ENCODE results near the gene ZDHHC7.

The ZDHHC7 gene

DNA sequence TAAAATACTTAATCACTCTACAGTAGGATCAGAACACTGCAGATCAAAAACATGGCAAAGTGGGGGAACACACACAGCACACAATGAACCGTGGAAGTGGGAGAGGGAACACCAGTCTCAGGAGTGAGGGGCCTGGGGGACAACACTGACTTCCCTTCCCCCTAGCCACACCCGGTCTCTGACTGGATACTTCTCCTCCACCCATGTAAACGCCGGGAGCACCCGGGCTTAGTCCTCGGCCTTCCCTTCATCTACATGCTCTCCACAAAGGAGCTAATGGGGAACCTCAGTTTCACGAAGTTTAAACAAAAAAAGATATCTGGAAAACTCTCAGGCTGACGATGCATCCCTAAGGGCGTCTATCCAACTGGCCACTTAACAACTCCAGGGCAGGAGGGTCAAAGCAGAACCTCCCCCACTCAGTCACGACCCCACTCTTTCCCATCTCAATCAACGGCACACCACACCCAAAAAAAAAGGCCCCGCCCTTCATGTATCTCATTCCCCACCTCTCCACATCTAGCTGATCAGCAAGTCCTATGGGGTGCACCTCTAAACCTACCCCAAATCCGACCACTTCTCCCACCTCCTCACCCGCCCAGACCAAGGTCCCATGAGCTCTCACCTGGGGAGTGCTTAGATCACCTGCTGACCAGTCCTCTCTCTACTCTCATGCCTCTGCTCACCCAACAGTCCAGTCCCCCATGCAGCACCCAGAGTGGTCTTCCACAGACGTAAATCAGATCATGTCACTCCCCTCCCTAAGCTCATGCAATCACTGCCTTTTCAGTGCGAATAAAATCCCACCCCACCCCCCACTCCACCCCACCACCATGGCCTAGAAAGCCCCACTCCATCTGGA, 7.4 kb downstream of the ZDHHC7 start:
- no peak for TF ChIP-seq POLR2A (IDR thresholded peaks at IDR 0.05; ENCODE audit: low read depth, low read length)
- FAIRE-seq: no peak
- no peak for DNase-seq (ENCODE audit: insufficient read length, low spot score)

DNA sequence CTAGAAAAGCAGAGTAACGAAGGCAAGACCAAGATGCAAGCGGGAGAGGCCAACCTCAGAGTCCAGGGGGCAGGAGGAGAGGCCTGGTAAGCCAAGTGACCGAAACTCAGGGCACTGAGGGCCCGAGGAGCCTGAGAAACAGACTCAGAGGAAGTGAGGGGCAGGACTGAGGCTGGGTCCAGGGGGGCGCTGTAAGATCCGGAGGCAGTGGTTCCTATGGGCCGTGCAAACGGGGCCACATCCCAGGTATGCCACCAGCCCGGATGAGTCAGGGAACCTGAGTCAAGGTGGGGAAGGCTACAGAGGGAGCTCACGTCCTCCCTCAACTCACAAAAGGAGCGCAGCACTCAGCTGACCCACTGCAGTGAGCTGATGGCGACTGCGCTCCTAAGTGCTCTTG, 8.3 kb downstream of the ZDHHC7 start:
- DNase-seq (ENCODE audit: insufficient read length, low spot score) (no peak), FAIRE-seq (no peak)
- no peak for TF ChIP-seq POLR2A (IDR thresholded peaks at IDR 0.05; ENCODE audit: low read depth, low read length)

DNA sequence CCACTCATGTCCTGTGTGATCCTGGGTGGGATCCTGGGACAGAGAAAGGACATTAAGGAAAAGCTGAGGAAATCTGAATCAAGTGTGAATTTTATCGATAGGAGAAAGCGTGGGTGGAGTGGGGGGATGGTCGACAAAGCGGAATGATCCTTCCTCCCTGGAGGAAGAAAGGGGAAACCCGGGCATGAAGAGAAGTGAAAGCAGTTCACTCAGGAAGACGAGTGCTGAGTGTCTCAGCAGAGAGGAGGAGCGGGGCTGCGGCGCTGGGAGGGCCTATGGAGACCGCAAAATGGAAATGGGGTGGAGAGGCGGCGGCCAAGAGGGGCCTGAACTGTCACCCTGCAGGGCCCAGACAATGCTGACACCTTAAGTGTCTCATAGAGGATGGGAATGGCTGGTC, 8.7 kb downstream of the ZDHHC7 start:
- TF ChIP-seq POLR2A (IDR thresholded peaks at IDR 0.05; ENCODE audit: low read depth, low read length): no peak
- DNase-seq (ENCODE audit: insufficient read length, low spot score): no peak
- FAIRE-seq: no peak

DNA sequence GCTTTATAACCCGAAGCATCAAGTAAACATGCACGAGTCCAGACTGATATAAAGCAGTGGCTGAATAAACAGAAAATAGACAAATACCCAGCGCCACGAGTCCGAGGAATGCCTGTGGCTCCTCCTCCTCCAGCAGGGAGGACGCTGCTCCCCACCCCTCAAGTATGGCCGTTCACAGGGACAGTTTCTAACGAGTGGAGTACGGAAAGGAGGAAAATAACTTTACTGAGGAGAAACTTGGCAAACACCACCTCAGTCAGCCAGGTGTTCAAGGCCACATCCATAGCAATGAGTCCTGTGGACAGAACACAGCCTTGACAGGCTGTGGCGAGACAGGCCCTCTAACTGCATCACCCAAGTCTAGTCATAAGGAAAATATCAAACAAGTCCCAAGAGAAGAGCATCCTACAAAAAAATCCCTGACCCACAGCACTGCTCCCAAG, 9.2 kb downstream of the ZDHHC7 start:
- TF ChIP-seq POLR2A (IDR thresholded peaks at IDR 0.05; ENCODE audit: low read depth, low read length): no peak
- FAIRE-seq: no peak

DNA sequence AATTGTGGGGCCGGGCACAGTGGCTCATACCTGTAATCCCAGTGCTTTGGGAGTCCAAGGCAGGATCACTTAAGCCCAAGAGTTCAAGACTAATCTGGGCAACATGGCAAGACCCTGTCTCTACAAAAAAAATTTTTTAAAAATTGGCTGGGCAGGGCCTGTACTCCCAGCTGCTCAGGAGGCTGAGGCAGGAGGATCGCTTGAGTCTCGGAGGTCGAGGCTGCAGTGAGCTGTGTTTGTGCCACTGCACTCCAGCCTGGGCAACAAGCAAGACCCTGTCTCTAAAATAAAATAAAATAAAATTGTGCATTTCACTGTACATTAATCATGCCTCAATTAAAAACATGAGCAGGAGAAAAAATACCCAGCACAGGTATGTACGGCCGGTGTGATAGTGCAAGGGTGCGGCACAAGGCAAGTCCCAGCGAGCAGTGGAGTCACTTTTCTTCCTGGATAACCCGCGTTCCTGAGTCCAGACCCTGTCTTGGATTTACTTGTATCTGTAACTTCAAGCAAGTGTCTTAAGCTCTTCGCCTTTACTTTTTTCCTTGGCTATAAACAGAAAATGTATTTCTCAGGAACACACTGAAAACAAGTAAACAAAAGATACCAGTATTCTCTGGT, 11.4 kb downstream of the ZDHHC7 start:
- TF ChIP-seq POLR2A (IDR thresholded peaks at IDR 0.05; ENCODE audit: low read depth, low read length): no peak
- DNase-seq (ENCODE audit: insufficient read length, low spot score): no peak
- FAIRE-seq: no peak

More for the DNA sequence above, 9.2 kb downstream of the ZDHHC7 start:
- DNase-seq (ENCODE audit: insufficient read length, low spot score): no peak

DNA sequence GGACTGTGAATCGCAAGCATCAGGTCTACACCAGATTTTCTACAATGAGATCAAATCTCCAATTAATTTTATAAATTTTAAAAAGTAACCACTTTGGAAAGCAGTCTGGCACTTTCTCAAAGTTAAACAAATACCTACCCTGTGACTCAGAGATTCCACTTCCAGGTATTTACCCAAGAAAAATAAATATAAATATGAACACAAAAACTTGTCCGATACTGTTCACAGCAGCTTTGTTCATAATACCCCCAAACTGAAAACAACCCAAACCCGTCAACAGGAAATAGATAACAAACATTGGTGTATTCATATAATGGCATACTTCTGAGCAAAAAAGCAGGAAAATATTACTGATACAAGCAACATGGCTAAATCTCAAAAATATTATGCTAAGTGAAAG, 12.1 kb downstream of the ZDHHC7 start:
- TF ChIP-seq POLR2A (IDR thresholded peaks at IDR 0.05; ENCODE audit: low read depth, low read length): no peak
- FAIRE-seq: no peak
- no peak for DNase-seq (ENCODE audit: insufficient read length, low spot score)

DNA sequence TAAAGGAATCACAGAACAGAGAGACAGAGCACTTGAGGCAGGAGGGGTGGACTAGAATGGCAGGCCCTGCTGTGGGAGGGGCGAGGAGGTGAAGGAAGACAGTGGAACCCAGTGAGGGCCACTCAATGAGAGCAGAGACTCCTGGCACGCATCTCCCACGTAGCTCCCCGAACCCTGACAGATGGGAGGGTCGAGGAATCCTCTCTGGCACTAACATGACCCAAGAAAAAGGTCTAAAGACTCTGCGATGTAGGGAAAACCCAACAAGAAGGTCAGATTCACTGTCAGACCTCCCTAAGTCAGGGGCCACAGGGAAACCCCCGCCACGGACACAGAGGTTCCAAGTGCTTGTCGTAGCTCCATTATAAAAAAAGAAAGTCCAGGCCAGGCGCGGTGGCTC, 15.0 kb downstream of the ZDHHC7 start:
- DNase-seq (ENCODE audit: insufficient read length, low spot score): no peak
- TF ChIP-seq POLR2A (IDR thresholded peaks at IDR 0.05; ENCODE audit: low read depth, low read length): no peak
- no peak for FAIRE-seq

DNA sequence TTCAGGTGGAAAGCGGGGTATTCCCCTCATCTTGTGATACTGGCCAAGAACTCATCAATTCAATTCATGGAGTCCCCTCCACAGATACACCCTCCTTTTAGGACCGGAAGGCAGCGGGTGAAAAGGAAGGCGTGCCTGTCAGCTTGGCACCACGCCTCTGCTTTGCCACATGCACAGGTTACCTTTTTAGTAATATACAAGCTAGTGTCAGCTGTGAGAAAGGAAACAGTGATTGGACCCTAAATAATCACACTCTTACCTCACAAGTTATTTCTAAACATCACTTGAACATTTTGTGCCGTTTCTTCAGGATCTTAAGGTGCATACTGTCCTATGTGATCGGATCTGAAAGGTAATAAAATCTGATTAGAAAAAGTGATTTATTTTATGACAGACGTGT, 15.7 kb downstream of the ZDHHC7 start:
- DNase-seq (ENCODE audit: insufficient read length, low spot score): no peak
- no peak for TF ChIP-seq POLR2A (IDR thresholded peaks at IDR 0.05; ENCODE audit: low read depth, low read length)

DNA sequence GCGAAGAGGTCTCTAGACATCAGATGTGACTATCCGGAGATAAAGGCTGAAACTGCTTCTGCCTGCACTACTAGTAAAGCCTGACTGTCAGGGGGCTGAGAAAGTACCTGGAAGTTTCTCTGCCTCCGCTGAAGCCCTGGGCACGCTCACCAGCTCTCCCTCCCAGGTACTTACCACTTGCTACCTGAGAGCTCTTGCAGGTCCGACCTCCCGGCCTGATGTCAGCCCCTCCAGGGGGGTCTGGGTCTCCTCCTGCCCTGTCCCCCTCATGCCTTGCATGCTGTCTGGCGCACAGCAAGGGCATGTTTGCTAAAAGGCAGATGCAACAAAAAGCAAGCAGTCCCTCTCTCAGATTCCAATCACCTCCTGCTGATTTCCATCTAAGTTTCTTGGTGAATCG, 17.4 kb downstream of the ZDHHC7 start:
- TF ChIP-seq POLR2A (IDR thresholded peaks at IDR 0.05; ENCODE audit: low read depth, low read length): no peak
- no peak for DNase-seq (ENCODE audit: insufficient read length, low spot score)
- no peak for FAIRE-seq

More for the DNA sequence above, 15.7 kb downstream of the ZDHHC7 start:
- no peak for FAIRE-seq

DNA sequence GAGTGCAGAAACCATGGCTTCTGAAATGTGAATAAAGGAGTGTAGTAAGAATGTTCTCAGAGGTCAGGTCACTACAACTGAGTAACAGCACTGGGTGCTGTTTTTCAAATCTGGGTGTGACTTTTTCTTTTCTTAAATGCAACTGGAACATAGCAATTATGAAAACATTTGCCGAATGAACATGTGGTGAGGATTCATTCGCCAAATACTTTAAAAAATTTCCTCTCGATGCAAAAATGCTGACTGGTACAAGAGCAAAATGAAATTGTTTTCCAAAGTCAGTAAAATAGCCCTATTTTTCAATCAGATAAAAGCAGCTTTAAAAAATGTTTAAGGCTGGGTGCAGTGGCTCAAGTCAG, 18.6 kb downstream of the ZDHHC7 start:
- no peak for FAIRE-seq
- no peak for TF ChIP-seq POLR2A (IDR thresholded peaks at IDR 0.05; ENCODE audit: low read depth, low read length)
- no peak for DNase-seq (ENCODE audit: insufficient read length, low spot score)

DNA sequence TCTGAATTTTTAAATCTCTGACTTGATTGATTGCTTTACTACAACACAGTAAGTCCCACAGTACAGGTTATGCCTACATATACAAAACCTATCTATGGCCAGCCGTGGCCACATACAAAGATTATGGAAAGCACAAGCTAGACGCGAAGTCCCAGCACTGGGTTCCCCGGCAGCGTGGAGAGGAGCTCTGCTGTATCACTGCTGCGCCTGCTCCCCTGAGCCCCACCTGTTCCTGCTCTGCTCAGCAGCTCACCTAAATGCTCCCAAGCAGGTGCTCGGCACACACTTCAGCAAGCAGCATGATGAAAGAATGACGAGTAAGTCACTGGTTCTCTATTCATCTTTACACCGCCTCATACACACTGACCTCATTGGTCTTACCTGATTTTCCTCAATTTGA, 20.6 kb downstream of the ZDHHC7 start:
- TF ChIP-seq POLR2A (IDR thresholded peaks at IDR 0.05; ENCODE audit: low read depth, low read length): no peak
- DNase-seq (ENCODE audit: insufficient read length, low spot score) (no peak), FAIRE-seq (no peak)

DNA sequence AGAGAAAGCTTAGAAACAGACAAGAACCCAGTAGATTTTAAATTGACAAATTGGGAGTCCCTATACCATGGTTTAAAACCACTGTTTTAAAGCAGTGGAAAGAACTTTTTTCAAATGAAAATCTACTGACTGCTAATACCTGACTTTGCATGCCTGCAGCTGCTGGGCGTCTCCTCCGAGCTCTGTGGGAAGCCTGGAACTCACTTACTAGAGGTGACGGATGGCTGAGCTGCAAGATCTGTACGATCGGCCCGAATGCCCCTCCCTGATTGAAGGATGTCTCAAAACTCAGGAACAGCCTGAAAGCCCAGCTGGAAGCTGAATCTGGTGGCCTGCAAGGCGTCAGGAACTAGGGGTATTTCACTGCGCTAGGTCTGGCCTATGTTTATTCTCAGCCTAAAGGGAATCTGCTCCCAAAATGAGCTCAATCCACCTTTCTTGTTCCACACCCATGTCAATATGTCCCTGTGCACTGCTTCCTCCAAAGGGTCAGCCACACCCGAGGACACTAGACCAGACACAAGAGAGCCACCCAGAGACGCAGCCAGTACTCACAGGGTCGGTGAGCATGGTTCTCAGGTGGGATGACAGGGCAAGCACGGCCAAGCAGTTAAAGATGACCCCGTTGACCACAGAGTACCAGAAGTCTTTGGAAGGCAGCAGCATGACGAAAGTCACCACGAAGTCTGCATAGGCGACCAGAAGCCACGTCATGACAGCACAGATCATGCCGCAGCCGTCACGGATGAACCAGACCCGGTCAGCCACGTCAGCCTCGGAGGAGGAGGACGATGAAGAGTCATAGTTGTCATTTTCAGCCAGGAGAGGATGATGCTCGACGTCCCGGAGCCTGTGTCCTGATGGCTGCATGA, 21.4 kb downstream of the ZDHHC7 start:
- TF ChIP-seq POLR2A (IDR thresholded peaks at IDR 0.05; ENCODE audit: low read depth, low read length): no peak
- DNase-seq (ENCODE audit: insufficient read length, low spot score): no peak
- FAIRE-seq: no peak

DNA sequence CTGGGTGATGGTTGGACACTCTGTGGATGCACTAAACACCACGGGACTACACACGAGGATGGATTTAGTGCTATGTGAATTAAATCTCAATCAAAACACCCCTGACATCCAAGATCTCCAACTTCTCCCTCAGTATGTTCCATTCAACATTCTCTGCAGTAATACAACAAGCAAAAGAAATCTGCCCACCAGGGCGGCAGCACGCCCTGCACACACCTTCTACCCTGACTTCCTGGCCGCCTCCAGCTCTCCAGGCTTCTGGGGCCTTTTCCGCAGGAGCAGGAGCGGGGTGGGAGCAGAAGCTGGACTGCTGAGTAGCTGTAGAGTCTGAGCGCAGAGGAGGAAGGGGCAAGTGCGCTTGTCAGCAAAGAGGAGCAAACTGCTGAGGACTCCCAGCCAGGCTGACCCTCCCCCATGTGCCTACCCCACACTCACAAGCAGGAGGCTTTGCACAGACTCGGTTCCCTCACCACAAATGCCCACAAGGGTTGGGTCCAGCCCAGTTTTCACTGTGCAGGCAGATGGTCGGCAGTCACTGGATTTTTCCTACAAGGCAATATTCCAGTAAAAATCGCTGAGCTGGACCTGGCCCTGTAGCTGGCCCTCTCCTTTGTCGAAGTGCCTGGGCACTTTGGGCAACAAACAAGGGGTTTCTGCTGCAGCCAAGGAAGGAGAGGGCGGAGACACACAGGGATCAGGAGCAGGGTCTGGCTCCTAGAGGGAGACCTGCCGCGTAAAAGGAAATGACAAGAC, 22.8 kb downstream of the ZDHHC7 start:
- DNase-seq (ENCODE audit: insufficient read length, low spot score) (no peak), FAIRE-seq (no peak)
- TF ChIP-seq POLR2A (IDR thresholded peaks at IDR 0.05; ENCODE audit: low read depth, low read length): no peak

Data from H54 (cell line).